ENCODE measurements around the gene TTC38. TPM values are rescaled to one million over a fixed set of nuclear protein-coding genes. Genes with fewer than 3 reads are reported as not detected.

TTC38 gene
- total RNA-seq, 1 donor from 2014 or later: 28.1 TPM

GRCh38 chr22:46288846-46289243 is 21.0 kb downstream of the TTC38 start:
- no peak for DNase-seq (ENCODE audit: extremely low spot score, unreplicated experiment)
- Mint-ChIP-seq H3K4me1 (ENCODE audit: unreplicated experiment) (peaks cover 9% of the 10 kb centered on the region), H3K27me3 (ENCODE audit: unreplicated experiment) (no peaks in the 10 kb centered on the region), H3K9me3 (ENCODE audit: unreplicated experiment) (peaks cover 2% of the 10 kb centered on the region), H3K36me3 (ENCODE audit: unreplicated experiment) (peaks cover 36% of the 10 kb centered on the region), H3K4me3 (ENCODE audit: unreplicated experiment) (no peak overlapping the region), H3K27ac (ENCODE audit: unreplicated experiment) (no peak overlapping the region)
- no peak for TF ChIP-seq CTCF (IDR thresholded peaks at IDR 0.05)

- Mint-ChIP-seq H3K9me3 (ENCODE audit: unreplicated experiment) (peaks cover 2% of the 10 kb centered on the region), H3K4me1 (ENCODE audit: unreplicated experiment) (peaks cover 9% of the 10 kb centered on the region), H3K4me3 (ENCODE audit: unreplicated experiment) (no peak overlapping the region), H3K27ac (ENCODE audit: unreplicated experiment) (no peak overlapping the region), H3K36me3 (ENCODE audit: unreplicated experiment) (peaks cover 30% of the 10 kb centered on the region), H3K27me3 (ENCODE audit: unreplicated experiment) (no peaks in the 10 kb centered on the region)
- TF ChIP-seq CTCF (IDR thresholded peaks at IDR 0.05): no peak
- no peak for DNase-seq (ENCODE audit: extremely low spot score, unreplicated experiment)
Measured at GRCh38 chr22:46289244-46289891, 21.6 kb downstream of the TTC38 start.

GRCh38 chr22:46290121-46290842 is 22.5 kb downstream of the TTC38 start:
- H3K27ac Mint-ChIP-seq (ENCODE audit: unreplicated experiment): no peak overlapping the region
- H3K9me3 Mint-ChIP-seq (ENCODE audit: unreplicated experiment): peaks cover 2% of the 10 kb centered on the region
- H3K27me3 Mint-ChIP-seq (ENCODE audit: unreplicated experiment): no peaks in the 10 kb centered on the region
- no peak for TF ChIP-seq CTCF (IDR thresholded peaks at IDR 0.05)
- H3K4me1 Mint-ChIP-seq (ENCODE audit: unreplicated experiment): peaks cover 12% of the 10 kb centered on the region
- H3K4me3 Mint-ChIP-seq (ENCODE audit: unreplicated experiment): no peak overlapping the region
- no peak for DNase-seq (ENCODE audit: extremely low spot score, unreplicated experiment)
- peaks cover 24% of the 10 kb centered on the region for H3K36me3 Mint-ChIP-seq (ENCODE audit: unreplicated experiment)

GRCh38 chr22:46290843-46291785 is 23.3 kb downstream of the TTC38 start:
- Mint-ChIP-seq H3K27ac (ENCODE audit: unreplicated experiment) (no peak overlapping the region), H3K9me3 (ENCODE audit: unreplicated experiment) (peaks cover 2% of the 10 kb centered on the region), H3K4me3 (ENCODE audit: unreplicated experiment) (no peak overlapping the region), H3K36me3 (ENCODE audit: unreplicated experiment) (peaks cover 18% of the 10 kb centered on the region), H3K4me1 (ENCODE audit: unreplicated experiment) (peaks cover 20% of the 10 kb centered on the region), H3K27me3 (ENCODE audit: unreplicated experiment) (no peaks in the 10 kb centered on the region)
- no peak for TF ChIP-seq CTCF (IDR thresholded peaks at IDR 0.05)
- DNase-seq (ENCODE audit: extremely low spot score, unreplicated experiment): no peak

Data from osteocyte (in vitro differentiated cells).